MM.1S (cell line): Measurements from ENCODE around the gene TRIM26.

Experiments used
- CTCF ChIP-seq: fragments of 300-600 bp; sonication (generic); IDR thresholded peaks from 2 replicates; pipeline ENCODE4 v1.5.1; 2016; ENCODE audit warnings: antibody characterized with exemption, low read length, mixed read lengths
- EZH2 ChIP-seq: fragments of 300-600 bp; sonication (generic); optimal IDR thresholded peaks from 2 replicates; pipeline ENCODE3; 2017; ENCODE audit warnings: low read depth, mild to moderate bottlenecking, antibody characterized with exemption, low read length, mixed read lengths
- EZH2phosphoT487 ChIP-seq: fragments of 300-600 bp; sonication (generic); IDR thresholded peaks from 2 replicates; pipeline ENCODE4 v1.6.1; 2018; ENCODE audit warnings: antibody characterized with exemption, low read length

- TF ChIP-seq CTCF (no peak), EZH2 (no peak), EZH2phosphoT487 (no peak)
These were observed 57.0 kb downstream of the TRIM26 start for GRCh38 chr6:30156262-30156599.
